NCI-H128 (cell line): ENCODE data around the gene MAN2C1.
"Not testable (repeated sequence)": the region's sequence is repeated elsewhere in the genome, so short reads cannot be mapped to it uniquely, and the experiment has no call there.

Source experiments
- DNase-seq: peaks from one replicate; lab custom pipeline; 2025; ENCODE audit not compliant: unreplicated experiment; lab: John Stamatoyannopoulos, UW

MAN2C1 gene

GRCh38 chr15:75367913-75368688, at the start of gene MAN2C1:
Gene MAN2C1 (minus strand): TSS chr15:75368607. CDS start chr15:75368583, 24 bp downstream.
- peak; percentile 85 for DNase-seq

DNA sequence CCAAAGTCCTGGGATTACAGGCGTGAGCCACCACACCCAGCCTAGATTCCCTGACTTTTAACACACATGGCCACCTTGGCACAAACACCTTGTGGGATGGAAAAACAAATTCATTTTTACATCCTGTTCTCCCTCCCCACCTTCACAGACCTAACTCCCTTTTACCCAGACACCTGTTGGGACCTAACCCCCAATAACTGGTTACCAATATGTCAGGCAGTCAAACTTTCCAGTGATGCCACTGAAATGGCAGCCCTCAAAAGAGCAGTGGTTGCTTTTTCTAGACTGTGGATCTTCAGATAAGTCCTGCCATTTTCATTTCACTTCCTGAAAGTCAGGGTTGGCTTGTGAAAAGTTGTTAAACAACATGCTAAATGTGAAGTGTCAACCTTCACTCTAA, 48.2 kb upstream of the MAN2C1 start:
- DNase-seq = no peak

GRCh38 chr15:75410196-75410595, 41.8 kb upstream of the MAN2C1 start:
- no peak for DNase-seq

GRCh38 chr15:75407083-75407482, 38.7 kb upstream of the MAN2C1 start:
- DNase-seq = no peak

DNA sequence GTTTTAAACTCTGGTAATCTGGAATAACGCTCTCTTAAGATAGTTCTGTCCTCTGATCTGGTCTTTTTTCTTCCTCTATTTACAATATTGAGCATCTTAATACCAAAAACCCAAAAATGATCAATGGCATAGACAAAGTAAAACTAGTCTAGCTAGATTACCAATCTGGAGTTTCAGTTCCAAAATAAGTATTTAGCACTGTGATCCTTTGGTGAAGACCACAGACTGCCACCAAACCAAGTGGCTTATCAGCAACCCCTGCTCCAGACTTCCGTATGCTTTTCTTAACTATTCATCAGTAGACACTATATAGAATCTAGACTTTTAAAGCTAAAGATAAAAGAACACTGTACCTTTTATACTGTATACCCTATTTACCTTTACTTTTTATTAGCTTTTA, 35.5 kb upstream of the MAN2C1 start:
- DNase-seq = no peak

DNA sequence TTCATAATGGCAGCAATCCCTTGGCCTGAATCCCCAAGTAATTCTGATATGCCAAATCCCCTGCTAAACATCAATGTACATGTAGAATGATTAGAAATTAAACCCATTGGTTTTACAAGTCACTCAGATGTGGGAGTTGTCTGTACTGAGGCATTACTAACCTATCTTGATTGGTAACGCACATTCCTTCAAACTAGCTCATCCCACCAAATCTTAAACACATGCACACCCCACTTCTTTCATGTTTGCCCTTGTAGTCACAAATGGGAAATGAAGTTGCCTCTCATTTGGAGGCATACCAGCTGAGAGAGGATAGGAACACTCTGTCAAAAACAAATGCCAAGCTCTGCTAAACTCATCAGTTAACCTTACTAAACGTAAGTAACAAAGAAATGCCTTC, 29.1 kb upstream of the MAN2C1 start:
- DNase-seq = no peak

DNA sequence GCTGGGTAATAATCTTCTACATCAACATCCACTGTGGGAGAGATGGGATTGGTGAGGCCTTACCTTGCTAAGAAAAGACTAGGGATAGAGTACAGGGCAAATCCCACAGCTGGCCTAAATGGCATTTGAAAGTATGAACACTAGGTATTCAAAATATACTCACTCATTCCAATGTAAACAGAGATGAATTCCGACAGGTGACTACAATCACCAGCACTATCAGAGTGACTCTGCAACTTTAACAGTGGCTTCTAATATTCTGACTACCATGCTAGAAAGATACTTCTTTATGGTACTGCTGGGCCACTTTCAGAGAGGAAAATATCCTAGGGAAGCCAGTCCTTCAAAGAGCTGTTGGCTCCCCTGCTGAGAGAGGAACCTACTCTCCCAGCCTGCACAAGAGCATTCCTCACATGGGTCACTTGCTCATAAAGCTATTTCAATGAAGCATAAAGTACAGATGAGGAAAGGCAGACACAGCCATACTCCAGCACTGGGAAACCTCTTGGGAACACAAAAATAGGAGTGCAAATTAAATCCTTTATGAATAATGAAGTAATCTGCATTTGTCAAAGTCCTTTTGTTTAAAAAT, 21.5 kb upstream of the MAN2C1 start:
- DNase-seq = no peak

DNA sequence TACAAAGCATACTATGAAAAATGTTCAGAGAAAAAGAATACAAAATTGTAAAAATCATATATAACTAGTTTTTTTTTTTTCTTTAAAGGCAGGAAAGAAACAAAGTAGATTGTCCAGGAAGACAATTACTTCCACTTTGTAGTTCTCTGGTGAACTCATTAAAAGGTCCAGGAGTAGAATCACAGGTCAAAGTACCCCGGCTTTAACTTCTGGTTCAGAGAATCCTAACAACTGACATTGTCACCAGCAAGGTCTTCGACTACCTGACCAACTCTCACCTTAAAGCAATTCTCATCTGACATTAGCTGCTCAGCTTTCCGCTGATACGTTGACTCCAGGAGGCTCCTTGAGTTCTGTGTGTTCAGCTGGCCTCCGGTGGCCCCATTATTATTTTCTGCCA, 15.6 kb upstream of the MAN2C1 start:
- not testable (repeated sequence) for DNase-seq

DNA sequence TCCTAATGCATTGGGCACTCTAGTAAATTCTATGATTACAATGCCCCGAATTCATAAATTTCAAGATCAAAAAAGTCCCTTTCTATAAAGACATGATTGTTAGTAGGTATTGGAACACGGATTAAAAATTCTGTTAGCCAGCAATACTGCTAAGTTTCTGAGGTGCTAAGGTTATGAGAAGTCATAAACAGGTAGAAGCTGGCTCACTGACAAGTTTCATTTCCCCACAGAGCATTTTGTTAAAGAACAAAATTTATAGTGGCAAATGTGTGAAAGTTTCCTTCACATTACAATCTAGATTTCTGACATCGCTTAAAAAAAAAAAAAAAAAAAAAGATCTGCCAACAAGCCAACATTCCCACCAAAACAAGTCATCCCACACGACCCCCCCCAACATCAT, 12.4 kb upstream of the MAN2C1 start:
- DNase-seq = no peak

DNA sequence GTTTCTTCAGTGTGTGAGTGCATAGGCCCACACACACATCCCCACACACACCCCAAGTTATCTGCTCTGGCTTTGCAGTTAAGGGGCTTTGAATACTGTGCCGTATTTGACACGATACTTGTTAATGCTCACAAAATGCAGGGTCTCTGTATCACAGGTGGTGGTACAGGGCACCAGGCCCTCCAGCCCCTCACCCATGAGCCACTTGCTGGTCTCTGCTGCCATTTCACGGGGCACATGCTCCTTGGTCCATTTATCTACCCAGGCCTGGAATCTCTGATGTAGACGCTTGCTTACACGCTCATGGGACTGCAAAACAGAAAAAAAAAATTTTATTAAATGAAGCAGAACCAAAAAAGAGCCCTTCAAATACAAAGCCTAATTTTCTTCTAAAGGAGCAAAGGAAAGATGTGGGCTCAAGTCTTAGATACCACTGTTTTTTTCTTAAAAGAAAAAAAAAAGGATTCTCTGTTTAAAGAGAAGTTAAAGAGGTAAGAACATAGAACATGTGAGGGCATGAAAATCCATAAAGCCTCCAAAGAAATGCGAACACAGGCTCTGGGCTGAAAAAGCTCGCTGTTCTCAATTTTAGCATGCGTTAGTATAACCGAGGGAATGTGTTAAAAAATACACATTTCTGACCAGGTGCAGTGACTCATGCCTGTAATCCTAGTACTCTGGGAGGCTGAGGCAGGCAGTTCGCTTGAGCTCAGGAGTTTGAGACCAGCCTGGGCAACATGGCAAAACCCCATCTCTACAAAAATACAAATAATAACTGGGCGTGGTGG, 3.7 kb upstream of the MAN2C1 start:
- no peak for DNase-seq

DNA sequence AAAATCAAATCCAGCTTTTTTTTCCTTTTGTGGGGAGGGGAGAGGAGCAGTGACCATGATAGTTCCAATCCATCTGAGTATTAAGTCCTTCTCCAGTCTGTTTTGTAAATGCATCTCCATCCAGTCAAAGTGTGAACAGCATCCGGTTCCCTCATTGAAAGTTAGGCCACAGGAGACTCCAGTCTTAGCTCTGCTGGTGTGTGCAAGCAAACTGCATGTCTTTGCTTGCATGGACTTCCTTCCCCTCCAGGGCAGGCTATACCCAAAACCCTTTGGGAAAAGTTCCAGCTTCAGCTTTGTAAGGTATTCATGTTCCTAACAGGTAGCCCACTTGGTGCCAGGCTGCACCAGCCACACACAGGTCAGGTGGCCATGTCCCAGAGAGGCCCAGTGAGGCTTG, 3.1 kb upstream of the MAN2C1 start:
- no peak for DNase-seq

- DNase-seq = no peak
These were observed 1.6 kb upstream of the MAN2C1 start for GRCh38 chr15:75369897-75370581.

- no peak for DNase-seq
These were observed 357 bp upstream of the MAN2C1 start for GRCh38 chr15:75368689-75369239.

DNA sequence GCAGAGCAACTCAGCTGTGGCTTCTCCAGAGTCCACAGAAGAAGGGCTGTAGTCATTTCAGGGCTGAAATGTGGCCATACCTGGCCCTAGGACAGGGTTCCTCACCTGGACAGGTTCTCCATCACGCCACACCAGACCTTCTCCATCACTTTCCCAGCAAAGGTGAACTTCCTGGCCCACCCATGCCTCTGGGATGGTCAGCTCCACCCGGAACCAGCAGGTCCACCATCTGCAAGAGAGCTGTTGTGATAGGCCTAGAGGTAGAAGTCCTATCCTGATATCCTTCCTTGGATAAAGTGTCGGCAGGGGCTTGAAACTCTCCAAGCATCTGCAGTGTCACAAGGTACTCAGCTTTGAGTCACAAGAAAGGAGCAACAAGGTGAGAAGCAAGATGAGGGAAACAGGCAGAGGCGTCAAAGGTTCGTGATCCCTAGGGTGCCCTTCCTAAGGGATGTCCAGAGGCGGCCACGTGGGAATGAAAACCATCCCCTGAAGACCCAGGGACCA, 948 bp downstream of the MAN2C1 start:
- DNase-seq = no peak

GRCh38 chr15:75367006-75367405, 1.4 kb downstream of the MAN2C1 start:
- no peak for DNase-seq

DNA sequence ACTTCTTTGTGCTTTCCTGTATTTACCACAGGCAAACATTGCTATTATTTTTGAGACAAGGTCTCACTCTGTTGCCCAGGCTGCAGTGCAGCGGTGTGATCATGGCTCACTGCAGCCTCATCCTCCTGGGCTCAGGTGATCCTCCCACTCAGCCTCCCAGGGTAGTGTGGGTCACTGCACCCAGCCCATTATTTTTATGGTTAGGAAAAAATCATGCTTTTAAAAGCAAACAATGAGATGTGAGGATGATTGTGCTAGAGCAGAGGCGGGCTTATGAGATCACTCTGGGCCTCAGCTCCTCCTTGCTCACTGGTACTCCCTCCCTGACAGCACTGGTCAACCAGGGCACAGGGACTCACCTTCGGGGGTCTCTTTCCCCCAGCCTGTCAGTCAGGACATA, 2.2 kb downstream of the MAN2C1 start:
- DNase-seq = no peak

DNA sequence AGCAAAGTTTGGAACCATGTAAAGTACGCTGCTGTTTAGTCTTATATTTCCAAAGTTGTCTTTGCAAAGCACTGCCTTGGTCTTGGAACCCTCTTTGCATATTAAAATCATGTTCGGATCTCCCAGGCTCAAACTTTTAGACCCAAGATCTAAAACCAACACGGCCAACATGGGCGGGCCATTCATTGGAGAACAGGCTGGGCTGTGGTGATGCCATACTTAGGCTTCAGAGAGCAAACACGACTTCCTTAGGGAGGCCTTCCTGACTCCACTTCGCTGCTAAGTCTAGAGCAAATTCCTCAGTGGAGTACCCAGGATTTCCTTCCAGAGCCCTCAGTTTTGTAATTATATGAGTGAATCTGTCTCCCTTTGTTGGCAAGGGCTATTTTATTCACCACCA, 3.5 kb downstream of the MAN2C1 start:
- DNase-seq = no peak

DNA sequence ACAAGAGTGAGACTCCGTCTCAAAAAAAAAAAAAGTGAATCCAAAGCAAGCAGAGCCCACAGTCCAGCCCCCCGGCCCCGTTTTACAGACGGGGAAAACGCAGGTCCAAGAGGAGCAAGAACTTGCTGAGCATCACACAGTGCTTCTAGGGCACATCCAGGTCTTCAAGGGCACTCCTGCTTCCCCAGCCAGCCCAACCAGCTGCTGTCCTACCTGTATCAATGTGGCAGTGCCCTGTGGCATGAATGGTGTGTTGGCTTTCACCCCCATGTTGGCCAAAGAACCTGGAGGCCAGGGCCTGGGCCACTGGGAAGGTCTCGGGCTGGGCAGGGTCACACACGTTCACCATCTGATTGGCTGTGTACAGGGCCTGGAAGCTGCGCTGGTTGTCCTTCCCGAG, 4.6 kb downstream of the MAN2C1 start:
- no peak for DNase-seq

GRCh38 chr15:75362642-75363249, 5.7 kb downstream of the MAN2C1 start:
- DNase-seq = no peak

GRCh38 chr15:75361989-75362641, 6.3 kb downstream of the MAN2C1 start:
- no peak for DNase-seq
